ENCODE data around the gene SUGP2. TPM values are rescaled to one million over a fixed set of nuclear protein-coding genes. Genes with fewer than 3 reads are reported as not detected.
"Not testable (repeated sequence)": the region's sequence is repeated elsewhere in the genome, so short reads cannot be mapped to it uniquely, and the experiment has no call there.

The SUGP2 gene
- total RNA-seq, 1 experiment from 2014 or later: 74.1 TPM

DNA sequence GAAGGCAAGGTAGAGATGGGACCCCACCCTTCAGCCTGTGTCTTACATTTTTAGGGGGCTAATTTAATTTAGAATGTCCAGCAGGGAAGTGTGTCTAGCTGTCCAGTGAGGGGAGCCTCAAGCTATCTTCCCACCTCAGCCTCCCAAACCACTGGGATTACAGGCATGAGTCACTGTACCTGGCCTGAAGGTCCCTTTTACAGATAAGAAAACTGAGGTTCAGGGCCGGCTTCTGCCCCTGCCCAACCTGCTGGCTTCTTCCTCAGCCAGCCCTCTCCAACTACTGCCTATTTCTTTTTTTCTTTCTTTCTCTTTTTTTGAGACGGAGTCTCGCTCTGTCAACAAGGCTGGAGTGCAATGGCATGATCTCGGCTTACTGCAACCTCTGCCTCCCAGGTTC is 72.9 kb downstream of the SUGP2 start:
- CTCF ChIA-PET: interaction anchor here (0.7 kb wide), 1 partner anchor 65 kb away, joined by 3 read pairs; no protein-coding TSS in a partner anchor
- Histone ChIP-seq H3K27me3 (replicated peaks; ENCODE audit: control insufficient read depth, insufficient read depth, low read length) (no peaks in the 10 kb centered on the region), H3K4me3 (ENCODE audit: low read depth, low read length) (no peak overlapping the region), H3K4me1 (no peaks in the 10 kb centered on the region), H3K36me3 (ENCODE audit: control insufficient read depth, insufficient read depth, low read length) (no peaks in the 10 kb centered on the region), H3K9me3 (no peaks in the 10 kb centered on the region)
- no peak overlapping the region for H3K27ac Mint-ChIP-seq (ENCODE audit: unreplicated experiment)
- no peaks in the 10 kb centered on the region for H3K36me3 Mint-ChIP-seq (ENCODE audit: insufficient read depth, unreplicated experiment)
- POLR2A ChIA-PET: no interaction called here
- H3K27me3 Mint-ChIP-seq (ENCODE audit: insufficient read depth, unreplicated experiment): peaks cover 2% of the 10 kb centered on the region
- intact Hi-C loops (cut with micrococcal nuclease; ENCODE audit: unreplicated experiment): no loop called here
- H3K4me3 Mint-ChIP-seq (ENCODE audit: unreplicated experiment): no peak overlapping the region
- TF ChIP-seq, protein P1, sequence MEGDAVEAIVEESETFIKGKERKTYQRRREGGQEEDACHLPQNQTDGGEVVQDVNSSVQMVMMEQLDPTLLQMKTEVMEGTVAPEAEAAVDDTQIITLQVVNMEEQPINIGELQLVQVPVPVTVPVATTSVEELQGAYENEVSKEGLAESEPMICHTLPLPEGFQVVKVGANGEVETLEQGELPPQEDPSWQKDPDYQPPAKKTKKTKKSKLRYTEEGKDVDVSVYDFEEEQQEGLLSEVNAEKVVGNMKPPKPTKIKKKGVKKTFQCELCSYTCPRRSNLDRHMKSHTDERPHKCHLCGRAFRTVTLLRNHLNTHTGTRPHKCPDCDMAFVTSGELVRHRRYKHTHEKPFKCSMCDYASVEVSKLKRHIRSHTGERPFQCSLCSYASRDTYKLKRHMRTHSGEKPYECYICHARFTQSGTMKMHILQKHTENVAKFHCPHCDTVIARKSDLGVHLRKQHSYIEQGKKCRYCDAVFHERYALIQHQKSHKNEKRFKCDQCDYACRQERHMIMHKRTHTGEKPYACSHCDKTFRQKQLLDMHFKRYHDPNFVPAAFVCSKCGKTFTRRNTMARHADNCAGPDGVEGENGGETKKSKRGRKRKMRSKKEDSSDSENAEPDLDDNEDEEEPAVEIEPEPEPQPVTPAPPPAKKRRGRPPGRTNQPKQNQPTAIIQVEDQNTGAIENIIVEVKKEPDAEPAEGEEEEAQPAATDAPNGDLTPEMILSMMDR (IDR thresholded peaks at IDR 0.05; ENCODE audit: insufficient read depth in 1 of 2, low read depth in 1 of 2, low read length in 1 of 2, severe bottlenecking in 1 of 2, unreplicated experiment in 1 of 2): no peak
- peaks cover 1% of the 10 kb centered on the region for H3K9me3 Mint-ChIP-seq (ENCODE audit: unreplicated experiment)
- peaks cover 7% of the 10 kb centered on the region for H3K4me1 Mint-ChIP-seq (ENCODE audit: low read depth, unreplicated experiment)
- no TSS peak for BruUV-seq (replicated peaks)
- no peak for DNase-seq

DNA sequence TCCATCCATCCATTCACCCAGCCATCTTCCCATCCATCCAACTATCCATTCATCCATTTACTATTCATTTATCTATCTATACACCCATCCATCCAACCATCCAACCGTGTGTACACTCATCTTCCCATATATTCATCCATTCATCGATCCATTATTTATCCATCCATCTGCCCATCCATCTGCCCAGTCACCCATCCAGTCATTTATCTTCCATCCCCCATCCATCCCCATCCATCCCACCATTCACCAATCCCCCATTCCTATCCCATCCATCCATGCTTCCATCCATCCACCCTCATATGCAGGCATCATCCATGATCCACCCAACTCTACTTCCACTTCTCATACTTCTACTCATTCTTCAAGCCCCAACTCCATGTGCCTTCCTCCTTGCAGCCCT is 78.3 kb downstream of the SUGP2 start:
- intact Hi-C loops (cut with micrococcal nuclease; ENCODE audit: unreplicated experiment): no loop called here

DNA sequence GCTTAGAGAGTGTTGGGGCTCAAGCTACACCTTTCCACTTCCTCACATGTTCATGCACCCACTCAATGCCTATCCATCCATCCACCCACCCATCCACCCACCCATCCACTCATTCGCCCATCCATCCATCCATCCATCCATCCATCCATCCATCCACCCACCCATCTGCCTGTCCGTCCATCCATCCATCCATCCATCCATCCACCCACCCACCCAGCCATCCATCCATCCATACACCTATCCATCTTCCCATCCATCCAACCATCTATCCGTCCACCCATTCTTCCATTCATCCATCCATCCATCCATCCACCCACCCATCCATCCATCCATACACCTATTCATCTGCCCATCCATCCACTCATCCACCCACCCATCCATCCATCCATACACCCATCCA is 79.2 kb downstream of the SUGP2 start:
- Histone ChIP-seq H3K36me3 (ENCODE audit: control insufficient read depth, insufficient read depth, low read length) (no peaks in the 10 kb centered on the region), H3K9me3 (no peaks in the 10 kb centered on the region), H3K4me3 (ENCODE audit: low read depth, low read length) (no peak overlapping the region), H3K4me1 (no peaks in the 10 kb centered on the region), H3K27me3 (replicated peaks; ENCODE audit: control insufficient read depth, insufficient read depth, low read length) (no peaks in the 10 kb centered on the region)
- Mint-ChIP-seq H3K9me3 (ENCODE audit: unreplicated experiment) (peaks cover 11% of the 10 kb centered on the region), H3K27me3 (ENCODE audit: insufficient read depth, unreplicated experiment) (peaks cover 2% of the 10 kb centered on the region), H3K36me3 (ENCODE audit: insufficient read depth, unreplicated experiment) (no peaks in the 10 kb centered on the region), H3K27ac (ENCODE audit: unreplicated experiment) (no peak overlapping the region), H3K4me3 (ENCODE audit: unreplicated experiment) (no peak overlapping the region), H3K4me1 (ENCODE audit: low read depth, unreplicated experiment) (no peaks in the 10 kb centered on the region)
- TF ChIP-seq, protein P1 (IDR thresholded peaks at IDR 0.05; ENCODE audit: insufficient read depth in 1 of 2, low read depth in 1 of 2, low read length in 1 of 2, severe bottlenecking in 1 of 2, unreplicated experiment in 1 of 2): no peak
- DNase-seq: no peak
- ChIA-PET CTCF (no interaction called here), POLR2A (no interaction called here)
- BruUV-seq (replicated peaks): no TSS peak
- intact Hi-C loops (cut with micrococcal nuclease; ENCODE audit: unreplicated experiment): no loop called here

More for the DNA sequence above, 78.3 kb downstream of the SUGP2 start:
- Mint-ChIP-seq H3K27me3 (ENCODE audit: insufficient read depth, unreplicated experiment) (peaks cover 2% of the 10 kb centered on the region), H3K36me3 (ENCODE audit: insufficient read depth, unreplicated experiment) (no peaks in the 10 kb centered on the region), H3K4me3 (ENCODE audit: unreplicated experiment) (no peak overlapping the region), H3K4me1 (ENCODE audit: low read depth, unreplicated experiment) (no peaks in the 10 kb centered on the region), H3K9me3 (ENCODE audit: unreplicated experiment) (peaks cover 11% of the 10 kb centered on the region), H3K27ac (ENCODE audit: unreplicated experiment) (no peak overlapping the region)
- Histone ChIP-seq H3K4me1 (no peaks in the 10 kb centered on the region), H3K36me3 (ENCODE audit: control insufficient read depth, insufficient read depth, low read length) (no peaks in the 10 kb centered on the region), H3K9me3 (no peaks in the 10 kb centered on the region), H3K27me3 (replicated peaks; ENCODE audit: control insufficient read depth, insufficient read depth, low read length) (no peaks in the 10 kb centered on the region), H3K4me3 (ENCODE audit: low read depth, low read length) (no peak overlapping the region)
- TF ChIP-seq, protein P1 (IDR thresholded peaks at IDR 0.05; ENCODE audit: insufficient read depth in 1 of 2, low read depth in 1 of 2, low read length in 1 of 2, severe bottlenecking in 1 of 2, unreplicated experiment in 1 of 2): no peak
- ChIA-PET POLR2A (no interaction called here), CTCF (no interaction called here)
- BruUV-seq (replicated peaks): no TSS peak
- no peak for DNase-seq

DNA sequence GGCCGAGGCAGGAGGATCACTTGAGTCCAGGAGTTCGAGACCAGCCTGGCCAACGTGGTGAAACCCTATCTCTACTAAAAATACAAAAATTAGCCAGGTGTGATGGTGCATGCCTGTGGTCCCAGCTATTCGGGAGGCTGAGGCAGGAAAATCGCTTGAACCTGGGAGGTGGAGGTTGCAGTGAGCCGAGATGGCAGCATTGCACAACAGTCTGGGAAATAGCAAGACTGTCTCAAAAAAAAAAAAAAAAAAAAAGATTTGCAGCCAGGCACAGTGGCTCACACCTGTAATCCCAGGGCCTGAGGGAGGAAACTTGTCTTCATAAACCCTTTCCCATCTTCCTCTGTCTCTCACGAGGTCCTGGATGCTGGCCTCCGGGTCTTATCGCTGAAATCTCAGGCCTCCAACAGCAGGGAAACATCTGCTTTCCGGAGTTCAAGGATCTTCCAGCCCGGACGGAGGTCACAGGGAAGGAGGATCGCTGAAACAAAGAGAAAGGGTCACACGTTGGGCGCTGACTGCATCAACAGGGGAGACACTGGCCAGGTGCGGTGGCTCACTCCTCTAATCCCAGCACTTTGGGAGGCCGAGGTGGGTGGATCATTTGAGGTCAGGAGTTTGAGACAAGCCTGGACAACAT is 80.8 kb downstream of the SUGP2 start:
- BruUV-seq (replicated peaks); H3K4me3 Mint-ChIP-seq (ENCODE audit: unreplicated experiment); CTCF ChIA-PET: not testable (repeated sequence)

More for the DNA sequence above, 80.8 kb downstream of the SUGP2 start:
- intact Hi-C loops (cut with micrococcal nuclease; ENCODE audit: unreplicated experiment); H3K27ac Mint-ChIP-seq (ENCODE audit: unreplicated experiment); H3K9me3 ChIP-seq; DNase-seq; H3K27me3 Mint-ChIP-seq (ENCODE audit: insufficient read depth, unreplicated experiment); POLR2A ChIA-PET; H3K36me3 Mint-ChIP-seq (ENCODE audit: insufficient read depth, unreplicated experiment); H3K4me3 ChIP-seq (ENCODE audit: low read depth, low read length); H3K36me3 ChIP-seq (ENCODE audit: control insufficient read depth, insufficient read depth, low read length); H3K4me1 ChIP-seq; H3K4me1 Mint-ChIP-seq (ENCODE audit: low read depth, unreplicated experiment); H3K27me3 ChIP-seq (replicated peaks; ENCODE audit: control insufficient read depth, insufficient read depth, low read length): not testable (repeated sequence)
- peaks cover 11% of the 10 kb centered on the region for H3K9me3 Mint-ChIP-seq (ENCODE audit: unreplicated experiment)
